ENCODE results near the gene KAT2A. TPM values are rescaled to one million over a fixed set of nuclear protein-coding genes. Genes with fewer than 3 reads are reported as not detected.

Gene KAT2A
- total RNA-seq, 1 experiment from 2014 or later, result 44.8 TPM

- Mint-ChIP-seq H3K4me1 (peaks cover 17% of the 10 kb centered on the region), H3K36me3 (peaks cover 16% of the 10 kb centered on the region), H3K27me3 (ENCODE audit: low read depth) (peaks cover 6% of the 10 kb centered on the region; the same call in 1 of the 2 replicates), H3K4me3 (no peak overlapping the region), H3K27ac (no peak overlapping the region), H3K9me3 (no peaks in the 10 kb centered on the region)
- ATAC-seq (no peak), DNase-seq (ENCODE audit: low spot score) (no peak)
- TF ChIP-seq USF1 (CRISPR knock-in tag; IDR thresholded peaks at IDR 0.05), result no peak
- CTCF ChIA-PET, result interaction anchor here (0.7 to 4.2 kb wide), 12 partner anchors 8 to 152 kb away, joined by 3 to 27 read pairs (median 4); partner anchors contain the start of genes DNAJC7, HSPB9, KAT2A and NKIRAS2
- POLR2A ChIA-PET, result no interaction called here
Measured at GRCh38 chr17:42111265-42111636, 9.9 kb downstream of the KAT2A start.

GRCh38 chr17:42110301-42111264 lies 10.6 kb downstream of the KAT2A start:
- DNase-seq (ENCODE audit: low spot score) (no peak), ATAC-seq (no peak)
- CTCF ChIA-PET, result interaction anchor here (0.6 to 4.2 kb wide), 7 partner anchors 9 to 151 kb away, joined by 3 to 27 read pairs (median 13); partner anchors contain the start of genes KAT2A and NKIRAS2
- POLR2A ChIA-PET, result interaction anchor here (0.6 kb wide), 1 partner anchor 326 kb away, joined by 3 read pairs; no protein-coding TSS in a partner anchor
- Mint-ChIP-seq H3K9me3 (no peaks in the 10 kb centered on the region), H3K36me3 (peaks cover 14% of the 10 kb centered on the region), H3K4me1 (peaks cover 17% of the 10 kb centered on the region), H3K4me3 (no peak overlapping the region), H3K27ac (no peak overlapping the region), H3K27me3 (ENCODE audit: low read depth) (peaks cover 6% of the 10 kb centered on the region)
- no peak for TF ChIP-seq PREB (CRISPR knock-in tag; IDR thresholded peaks at IDR 0.05; ENCODE audit: borderline replicate concordance)
- no peak for TF ChIP-seq ZNF671 (CRISPR knock-in tag; IDR thresholded peaks at IDR 0.05)
- TF ChIP-seq CDX4 (CRISPR knock-in tag; IDR thresholded peaks at IDR 0.05; ENCODE audit: borderline replicate concordance), result no peak
- TF ChIP-seq ZNF232 (CRISPR knock-in tag; IDR thresholded peaks at IDR 0.05), result no peak
- no peak for TF ChIP-seq USF1 (CRISPR knock-in tag; IDR thresholded peaks at IDR 0.05)
- TF ChIP-seq TEAD1 (CRISPR knock-in tag; IDR thresholded peaks at IDR 0.05), result no peak
- no peak for TF ChIP-seq PRDM15 (CRISPR knock-in tag; IDR thresholded peaks at IDR 0.05)
- no peak for TF ChIP-seq NR3C1 (CRISPR knock-in tag; conservative IDR thresholded peaks at IDR 0.05; ENCODE audit: low read depth)
- no peak for TF ChIP-seq FOXP4 (CRISPR knock-in tag; IDR thresholded peaks at IDR 0.05)
- no peak for TF ChIP-seq ERG (CRISPR knock-in tag; IDR thresholded peaks at IDR 0.05)
- no peak for TF ChIP-seq EMX1 (CRISPR knock-in tag; IDR thresholded peaks at IDR 0.05)
